Measurements from ENCODE around the gene CEP192. TPM values are rescaled to one million over a fixed set of nuclear protein-coding genes. Genes with fewer than 3 reads are reported as not detected.

The CEP192 gene
- total and polyA plus RNA-seq, 2 of the 4 experiments (the other 2 are of a cell fraction): 17.2 to 29.0 TPM

DNA sequence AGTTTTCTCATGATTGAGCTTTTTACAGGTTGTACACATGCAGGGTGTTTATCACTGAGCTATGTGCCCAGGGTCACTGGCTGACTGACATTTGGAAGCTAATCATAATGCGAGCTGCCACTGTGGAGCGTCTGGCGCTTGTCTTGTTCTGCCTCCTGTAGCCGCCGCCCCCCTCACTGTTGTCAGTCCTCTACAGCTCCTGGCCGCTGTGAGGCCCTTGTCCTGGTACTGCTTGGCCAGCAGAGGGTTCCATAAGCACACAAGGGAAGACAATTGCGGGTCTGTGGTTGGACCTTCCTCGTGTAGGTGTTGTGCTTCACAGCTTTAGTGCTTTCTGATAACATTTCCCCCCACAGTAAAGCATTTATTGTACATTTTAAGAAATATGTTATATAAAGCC lies 121.8 kb downstream of the CEP192 start:
- Histone ChIP-seq H3K36me3 (ENCODE audit: control insufficient read depth, insufficient read depth, low read length) (peaks cover 13% of the 10 kb centered on the region), H3K79me1 (ENCODE audit: low read depth in 1 of 2, low read length in 2 of 2) (no peaks in the 10 kb centered on the region), H2BK15ac (ENCODE audit: low read depth, low read length) (no peak overlapping the region), H4K91ac (ENCODE audit: insufficient read depth, low read depth, low read length) (no peak overlapping the region), H2BK5ac (ENCODE audit: low read depth, low read length, poor library complexity, severe bottlenecking) (no peak overlapping the region), H3K4me2 (ENCODE audit: low read depth, low read length) (no peak overlapping the region), H4K20me1 (ENCODE audit: insufficient read depth, low read length) (no peaks in the 10 kb centered on the region), H3K14ac (replicated peaks; ENCODE audit: low read depth, low read length) (no peak overlapping the region), H2AFZ (replicated peaks; ENCODE audit: low read length, poor library complexity) (peak overlapping the region; percentile 1), H2AK5ac (ENCODE audit: low read depth, low read length) (no peak overlapping the region), H3K23ac (ENCODE audit: low read depth, low read length) (no peak overlapping the region), H3K4me3 (ENCODE audit: insufficient read depth, low read depth, low read length) (no peak overlapping the region), H3K9me1 (ENCODE audit: insufficient read depth, low read length) (no peaks in the 10 kb centered on the region), H3K9ac (ENCODE audit: low read depth, low read length) (no peak overlapping the region), H3K56ac (ENCODE audit: extremely low read depth, insufficient read depth, low read length) (no peak overlapping the region), H2BK120ac (ENCODE audit: low read depth, low read length) (no peak overlapping the region), H4K8ac (ENCODE audit: low read depth in 2 of 2, low read length in 2 of 2) (no peak overlapping the region), H3K18ac (ENCODE audit: low read depth, low read length) (no peak overlapping the region), H2BK20ac (ENCODE audit: low read depth, low read length) (no peak overlapping the region), H3K27ac (ENCODE audit: insufficient read depth, low read length) (no peak overlapping the region), H3K4ac (ENCODE audit: low read depth, low read length) (no peak overlapping the region), H3K27me3 (ENCODE audit: control insufficient read depth, insufficient read depth, low read length) (no peaks in the 10 kb centered on the region), H2AK9ac (replicated peaks; ENCODE audit: low read depth, low read length, poor library complexity) (no peak overlapping the region), H4K5ac (ENCODE audit: low read depth, low read length) (no peak overlapping the region), H3K4me1 (ENCODE audit: control insufficient read depth, insufficient read depth, low read length) (no peaks in the 10 kb centered on the region), H3K9me3 (ENCODE audit: control insufficient read depth, insufficient read depth, low read length) (no peaks in the 10 kb centered on the region)
- intact Hi-C loops (cut with micrococcal nuclease) (loop anchor here (1.0 to 2.0 kb wide), 2 partner anchors 46 to 518 kb away; no protein-coding TSS in a partner anchor), in situ Hi-C loops (cut with MboI; ENCODE audit: low sequenced_read_pairs) (no loop called here), dilution Hi-C loops (cut with HindIII; ENCODE audit: low sequenced_read_pairs, unreplicated experiment) (no loop called here)
- WGBS, 2 experiments (ENCODE audit: extremely low coverage in 2 of 2, insufficient read length in 1 of 2): 40% methylated on average over 1 of the region's 8 CpGs; no CpG with 5 or more reads in 1 of the 2 experiments
- ATAC-seq (ENCODE audit: low read depth) (peak; percentile 96), DNase-seq (peak; percentile 51)
- BruUV-seq (replicated peaks): no TSS peak
- ChIA-PET CTCF (interaction anchor here (0.6 to 1.2 kb wide), 5 partner anchors 12 to 105 kb away, joined by 3 to 8 read pairs (median 4); no protein-coding TSS in a partner anchor), POLR2A (ENCODE audit: unreplicated experiment) (no interaction called here)
- TF ChIP-seq, protein P1, sequence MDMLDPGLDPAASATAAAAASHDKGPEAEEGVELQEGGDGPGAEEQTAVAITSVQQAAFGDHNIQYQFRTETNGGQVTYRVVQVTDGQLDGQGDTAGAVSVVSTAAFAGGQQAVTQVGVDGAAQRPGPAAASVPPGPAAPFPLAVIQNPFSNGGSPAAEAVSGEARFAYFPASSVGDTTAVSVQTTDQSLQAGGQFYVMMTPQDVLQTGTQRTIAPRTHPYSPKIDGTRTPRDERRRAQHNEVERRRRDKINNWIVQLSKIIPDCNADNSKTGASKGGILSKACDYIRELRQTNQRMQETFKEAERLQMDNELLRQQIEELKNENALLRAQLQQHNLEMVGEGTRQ (IDR thresholded peaks at IDR 0.05; ENCODE audit: low read depth, low read length): no peak
- TF ChIP-seq SMC3 (IDR thresholded peaks at IDR 0.05; ENCODE audit: low read depth, low read length) (0 out of 2 replicates have a peak, but pooled peaks have one; percentile 40), NFE2L2 (IDR thresholded peaks at IDR 0.05; ENCODE audit: low read depth, low read length) (no peak), BHLHE40 (IDR thresholded peaks at IDR 0.05; ENCODE audit: low read depth, low read length) (no peak), RAD21 (IDR thresholded peaks at IDR 0.05; ENCODE audit: low read length) (peak; percentile 45)
- TF ChIP-seq, protein P2, sequence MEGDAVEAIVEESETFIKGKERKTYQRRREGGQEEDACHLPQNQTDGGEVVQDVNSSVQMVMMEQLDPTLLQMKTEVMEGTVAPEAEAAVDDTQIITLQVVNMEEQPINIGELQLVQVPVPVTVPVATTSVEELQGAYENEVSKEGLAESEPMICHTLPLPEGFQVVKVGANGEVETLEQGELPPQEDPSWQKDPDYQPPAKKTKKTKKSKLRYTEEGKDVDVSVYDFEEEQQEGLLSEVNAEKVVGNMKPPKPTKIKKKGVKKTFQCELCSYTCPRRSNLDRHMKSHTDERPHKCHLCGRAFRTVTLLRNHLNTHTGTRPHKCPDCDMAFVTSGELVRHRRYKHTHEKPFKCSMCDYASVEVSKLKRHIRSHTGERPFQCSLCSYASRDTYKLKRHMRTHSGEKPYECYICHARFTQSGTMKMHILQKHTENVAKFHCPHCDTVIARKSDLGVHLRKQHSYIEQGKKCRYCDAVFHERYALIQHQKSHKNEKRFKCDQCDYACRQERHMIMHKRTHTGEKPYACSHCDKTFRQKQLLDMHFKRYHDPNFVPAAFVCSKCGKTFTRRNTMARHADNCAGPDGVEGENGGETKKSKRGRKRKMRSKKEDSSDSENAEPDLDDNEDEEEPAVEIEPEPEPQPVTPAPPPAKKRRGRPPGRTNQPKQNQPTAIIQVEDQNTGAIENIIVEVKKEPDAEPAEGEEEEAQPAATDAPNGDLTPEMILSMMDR (conservative IDR thresholded peaks at IDR 0.05; ENCODE audit: low read depth, low read length): peak; percentile 46

Measured in IMR-90 (cell line).